Endometrium (tissue), 2 donors: ENCODE data around the gene MNS1.
"Not testable (repeated sequence)": the region's sequence is repeated elsewhere in the genome, so short reads cannot be mapped to it uniquely, and the experiment has no call there.

Experiments used
- FAIRE-seq: peaks from 2 replicates; lab custom pipeline; 2012; peaks lifted over from hg19 to GRCh38; lab: Jason Lieb, UNC
- donor health status: control.
- donor health status: control.

The MNS1 gene

DNA sequence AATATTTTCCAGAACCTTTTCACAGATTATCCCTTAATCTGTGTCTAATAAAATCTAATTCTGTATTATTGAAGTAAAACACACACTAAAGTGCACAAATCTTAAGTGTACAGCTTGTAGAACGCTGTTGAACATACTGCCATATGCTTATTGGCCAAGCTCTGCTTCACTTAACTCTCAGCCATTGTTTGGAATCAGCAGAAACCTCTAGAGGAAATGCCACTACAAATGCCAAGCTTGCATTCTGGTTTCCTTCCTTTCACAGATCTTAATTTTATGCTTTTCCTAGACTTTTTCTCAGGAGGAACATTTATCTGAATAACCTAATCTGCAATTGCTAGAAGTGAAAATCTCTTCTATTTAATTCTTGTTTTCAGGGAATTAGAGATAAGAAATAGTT, 10.1 kb downstream of the MNS1 start:
- no peak for FAIRE-seq

DNA sequence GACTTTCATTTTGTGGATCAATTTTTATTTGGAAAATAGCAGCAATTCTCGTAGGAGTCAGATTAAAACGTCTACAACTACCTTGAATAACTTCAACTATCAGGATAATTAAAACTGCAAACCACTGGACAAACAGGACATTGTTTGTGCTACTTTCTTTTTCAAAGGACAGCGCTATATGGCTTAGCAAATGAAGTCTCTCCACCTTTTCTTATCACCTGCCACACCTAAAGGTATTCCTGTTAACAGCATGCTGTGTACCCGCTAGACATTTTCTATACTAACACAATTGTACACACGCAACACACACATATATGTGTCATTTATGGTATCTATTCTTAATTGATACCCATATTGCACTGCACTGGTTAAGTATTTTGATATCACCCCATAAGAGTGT, 19.2 kb downstream of the MNS1 start:
- no peak for FAIRE-seq

DNA sequence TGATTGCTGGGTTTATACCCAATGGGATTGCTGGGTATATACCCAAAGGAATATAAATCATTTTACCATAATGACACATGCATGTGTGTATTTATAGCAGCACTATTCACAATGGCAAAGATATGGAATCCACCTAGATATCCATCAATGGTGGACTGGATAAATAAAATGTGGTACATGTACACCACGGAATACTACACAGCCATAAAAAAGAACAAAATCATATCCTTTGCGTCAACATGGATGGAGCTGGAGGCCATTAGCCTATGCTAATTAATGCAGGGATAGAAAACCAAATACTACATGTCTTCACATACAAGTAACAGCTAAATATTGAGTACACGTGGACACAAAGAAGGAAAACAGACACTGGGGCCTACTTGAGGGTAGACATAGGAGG, 22.6 kb downstream of the MNS1 start:
- FAIRE-seq = no peak

DNA sequence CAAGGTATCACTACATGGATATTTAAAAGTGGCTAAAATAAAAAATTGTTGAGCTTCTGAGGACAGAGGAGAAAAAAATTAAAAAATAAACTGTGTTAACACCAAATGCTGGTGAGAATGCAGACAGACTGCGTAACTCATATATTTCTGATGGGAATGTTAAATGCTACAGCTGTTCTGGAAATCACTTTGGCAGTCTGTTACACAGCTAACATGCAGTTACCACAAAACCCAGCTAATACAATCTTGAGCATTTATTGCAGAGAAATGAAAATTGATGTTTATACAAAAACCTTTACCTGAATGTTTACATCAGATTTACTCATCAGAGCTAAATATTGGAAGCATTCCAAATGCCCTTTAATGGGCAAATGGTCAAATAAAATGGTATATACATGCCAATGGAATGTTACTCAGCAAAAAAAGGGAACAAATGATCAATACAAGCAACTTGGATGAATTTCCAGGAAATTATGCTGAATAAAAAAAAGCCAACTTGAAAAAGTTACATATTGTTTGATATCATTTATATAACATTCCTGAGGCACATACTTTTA, 24.6 kb downstream of the MNS1 start:
- FAIRE-seq = no peak

DNA sequence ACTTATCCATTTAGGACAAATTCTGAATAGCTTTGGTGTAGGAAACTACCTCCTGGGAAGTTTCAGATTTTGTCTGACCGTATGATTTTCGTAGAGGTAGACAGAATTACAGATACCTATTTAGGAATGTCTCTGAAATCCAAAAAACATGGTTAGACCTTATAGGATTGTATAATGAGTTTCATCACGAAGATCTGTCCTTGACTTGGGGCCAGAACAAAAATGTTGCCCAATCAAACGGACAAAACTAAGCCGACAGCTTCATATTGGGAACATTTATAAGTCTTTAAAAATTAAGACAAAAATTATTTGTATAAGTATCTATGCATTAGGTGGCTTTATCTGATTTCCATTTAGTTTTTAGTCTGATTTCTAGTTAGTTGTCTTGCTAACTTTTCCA, 32.6 kb downstream of the MNS1 start:
- FAIRE-seq = no peak

DNA sequence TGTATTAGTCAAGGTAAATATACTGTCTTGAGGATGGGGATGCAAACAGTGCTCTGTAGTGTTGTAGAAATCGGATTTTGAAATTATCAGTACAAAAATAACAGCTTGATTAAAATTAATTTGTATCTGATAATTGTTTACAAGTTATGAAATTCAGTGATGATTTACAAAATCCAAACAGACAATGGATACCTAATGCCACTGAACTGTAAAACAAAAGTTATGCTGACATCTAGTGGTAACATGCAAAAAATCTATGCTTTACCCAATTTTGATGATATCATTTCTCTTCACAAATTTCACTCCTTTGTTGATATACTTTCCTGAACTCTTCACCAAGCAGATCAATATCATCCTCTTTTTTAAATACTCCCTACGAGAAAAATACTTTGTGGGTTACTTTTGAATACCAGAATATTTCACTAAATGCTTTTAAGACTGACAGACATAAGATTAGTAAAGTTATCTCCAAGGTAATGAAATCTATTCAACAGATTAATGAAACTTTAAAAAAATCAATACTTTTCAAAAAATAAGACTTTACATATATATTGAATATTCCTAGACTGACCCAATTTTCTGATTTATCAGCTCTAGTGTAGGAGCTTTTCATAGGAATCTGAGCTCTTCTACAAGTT, 36.0 kb downstream of the MNS1 start:
- FAIRE-seq = peak; percentile 90

DNA sequence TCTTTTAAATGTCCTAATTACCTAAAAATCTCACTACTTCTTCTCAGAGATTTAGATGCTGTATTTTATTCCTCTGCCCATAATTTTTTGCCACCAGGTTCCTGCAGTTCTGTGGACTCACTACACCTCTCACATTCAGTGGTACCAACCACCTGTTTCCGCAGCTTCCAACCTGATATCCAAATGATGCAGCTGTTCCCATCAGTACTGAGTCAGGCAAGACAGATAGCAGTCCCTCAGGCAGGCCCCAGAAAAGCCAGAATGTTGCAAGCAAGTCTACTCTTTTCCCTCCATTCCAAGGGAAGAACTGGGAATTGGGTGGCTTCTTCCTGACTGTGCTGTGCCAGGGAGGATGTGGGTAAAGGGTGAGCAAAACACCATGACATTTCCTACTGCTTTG, 39.0 kb downstream of the MNS1 start:
- no peak for FAIRE-seq

DNA sequence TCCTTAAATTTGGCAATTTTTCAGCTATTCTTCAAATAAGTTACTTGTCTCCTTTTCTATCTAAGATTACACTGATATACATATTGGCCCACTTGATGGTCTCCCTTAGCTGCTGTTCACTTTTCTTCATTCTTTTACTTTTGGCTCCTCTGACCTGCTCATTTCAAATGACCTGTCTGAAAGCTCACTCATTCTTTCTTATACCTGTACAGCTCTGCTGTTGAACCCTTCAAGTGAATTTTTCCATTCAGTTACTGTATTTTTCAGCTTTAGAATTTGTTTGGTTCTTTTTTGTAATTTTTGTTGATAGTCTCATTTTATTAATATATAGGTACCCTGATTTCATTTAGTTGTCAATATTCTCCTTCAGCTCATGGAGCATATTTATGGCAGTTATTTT, 39.7 kb downstream of the MNS1 start:
- FAIRE-seq = no peak

DNA sequence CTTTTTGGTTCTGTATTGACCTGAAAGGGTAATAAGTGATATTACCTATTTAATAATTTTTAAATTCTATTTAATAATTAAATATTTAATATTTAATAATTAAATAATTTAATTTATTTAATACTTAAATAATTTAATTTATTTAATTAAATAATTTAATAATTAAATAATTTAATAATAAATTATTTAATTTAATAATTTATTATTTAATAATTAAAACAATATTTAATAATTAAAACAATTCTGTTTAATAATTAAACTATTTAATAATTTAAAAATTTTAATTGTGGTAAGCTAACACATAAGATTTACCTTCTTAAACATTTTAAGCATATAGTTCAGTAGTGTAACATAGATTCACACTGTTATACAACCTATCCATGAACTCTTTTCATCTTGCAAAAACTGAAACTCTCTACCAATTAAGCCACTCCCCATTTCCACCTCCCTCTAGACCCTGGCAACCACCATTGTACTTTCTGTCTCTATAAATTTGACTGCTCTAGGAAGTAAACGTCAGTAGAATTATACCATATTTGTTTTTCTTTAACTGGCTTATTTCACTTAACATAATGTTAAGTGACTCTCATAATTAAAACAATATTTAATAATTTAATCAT, 51.7 kb downstream of the MNS1 start:
- peak; percentile 97 for FAIRE-seq

DNA sequence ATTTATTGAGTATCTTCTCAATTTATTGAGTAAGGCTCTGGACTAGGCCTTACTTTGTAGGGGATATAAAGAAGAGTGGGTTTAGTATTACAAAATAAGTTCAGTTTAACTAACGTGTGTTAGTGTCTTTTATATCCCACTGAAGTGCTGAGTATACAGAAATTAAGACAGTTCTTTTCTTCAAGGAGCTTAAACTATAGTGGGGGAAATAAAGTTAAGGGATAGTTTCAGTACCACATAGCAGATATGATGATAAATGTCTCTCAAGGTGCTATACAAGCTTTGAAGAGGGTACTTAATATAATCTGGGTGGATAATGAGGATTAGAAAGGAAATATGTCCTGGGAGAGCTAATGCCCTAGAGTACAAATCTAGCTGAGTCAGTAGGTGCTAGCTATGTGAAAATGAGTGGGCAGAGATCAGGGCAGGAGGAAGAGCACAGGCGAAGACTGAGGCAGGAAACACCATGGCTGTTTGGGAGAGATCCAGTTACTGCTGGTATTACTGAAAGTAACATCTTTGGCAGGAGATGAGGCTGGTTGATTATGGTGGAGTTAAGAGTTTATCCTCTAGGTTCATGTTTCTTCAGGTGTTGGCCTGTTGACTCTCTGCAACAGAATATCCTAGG, 53.7 kb downstream of the MNS1 start:
- FAIRE-seq = no peak

DNA sequence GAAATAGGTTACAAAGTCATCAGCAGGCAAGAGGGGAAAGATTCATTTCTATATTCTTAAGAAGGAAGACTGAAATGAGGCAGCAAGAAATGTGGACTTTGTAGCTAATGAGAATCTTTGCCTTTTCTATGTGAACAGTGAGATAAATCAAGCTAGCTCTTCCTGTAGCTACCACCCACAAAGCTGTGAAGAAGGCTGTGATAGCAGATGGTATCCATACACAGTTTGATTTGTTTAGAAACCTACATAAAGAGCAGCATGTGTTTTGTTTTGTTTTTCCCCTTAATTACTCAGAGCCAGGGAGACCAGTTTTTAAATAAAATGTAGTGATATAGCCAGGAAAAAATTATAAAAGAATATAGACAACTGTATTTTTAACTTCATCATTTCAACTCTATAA, 54.2 kb downstream of the MNS1 start:
- no peak for FAIRE-seq

DNA sequence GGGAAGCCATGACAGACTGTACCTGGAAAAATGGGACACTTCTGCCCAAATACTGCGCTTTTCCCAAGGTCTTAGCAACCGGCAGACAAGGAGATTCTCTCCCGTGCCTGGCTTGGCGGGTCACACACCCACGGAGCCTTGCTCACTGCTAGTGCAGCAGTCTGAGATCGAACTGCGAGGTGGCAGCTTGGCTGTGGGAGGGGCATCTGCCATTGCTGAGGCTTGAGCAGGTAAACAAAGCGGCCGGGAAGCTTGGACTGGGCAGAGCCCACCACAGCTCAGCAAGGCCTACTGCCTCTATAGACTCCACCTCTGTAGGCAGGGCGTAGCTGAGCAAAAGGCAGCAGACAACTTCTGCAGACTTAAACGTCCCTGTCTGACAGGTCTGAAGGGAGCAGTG, 65.7 kb downstream of the MNS1 start:
- FAIRE-seq = not testable (repeated sequence)

DNA sequence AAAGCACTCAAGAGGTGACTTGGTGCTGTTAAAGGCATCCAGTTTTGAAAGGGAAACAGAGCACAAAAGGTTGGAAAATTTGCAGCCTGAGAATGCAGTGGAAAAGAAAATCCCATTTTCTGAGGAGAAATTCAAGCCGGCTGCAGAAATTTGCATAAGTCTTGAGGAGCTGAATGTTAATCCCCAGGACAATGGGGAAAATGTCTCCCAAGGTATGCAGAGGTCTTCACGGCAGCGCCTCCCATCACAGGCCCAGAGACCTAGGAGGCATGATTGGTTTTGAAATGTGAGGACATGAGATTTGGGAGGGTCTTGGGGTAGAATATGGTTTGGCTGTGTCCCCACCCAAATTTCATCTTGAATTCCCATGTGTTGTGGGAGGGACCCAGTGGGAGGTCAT, 67.6 kb downstream of the MNS1 start:
- FAIRE-seq = not testable (repeated sequence)

DNA sequence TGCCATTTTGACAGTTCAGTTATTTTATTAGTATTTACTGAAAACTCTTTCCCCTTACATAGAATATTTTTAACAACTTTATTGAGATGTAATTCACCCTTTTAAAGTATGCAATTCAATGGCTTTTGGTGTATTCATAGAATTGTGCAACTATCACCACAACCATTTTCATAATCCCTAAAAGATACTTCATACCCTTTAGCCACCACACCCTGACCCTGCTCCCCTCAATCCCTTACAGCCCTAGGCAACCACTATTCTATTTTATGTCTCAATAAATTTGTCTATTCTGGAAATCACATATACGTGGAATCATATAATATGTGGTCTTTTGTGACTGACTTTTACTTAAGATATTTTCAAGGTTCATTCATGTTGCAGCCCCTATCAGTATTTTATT, 70.0 kb downstream of the MNS1 start:
- FAIRE-seq = no peak

DNA sequence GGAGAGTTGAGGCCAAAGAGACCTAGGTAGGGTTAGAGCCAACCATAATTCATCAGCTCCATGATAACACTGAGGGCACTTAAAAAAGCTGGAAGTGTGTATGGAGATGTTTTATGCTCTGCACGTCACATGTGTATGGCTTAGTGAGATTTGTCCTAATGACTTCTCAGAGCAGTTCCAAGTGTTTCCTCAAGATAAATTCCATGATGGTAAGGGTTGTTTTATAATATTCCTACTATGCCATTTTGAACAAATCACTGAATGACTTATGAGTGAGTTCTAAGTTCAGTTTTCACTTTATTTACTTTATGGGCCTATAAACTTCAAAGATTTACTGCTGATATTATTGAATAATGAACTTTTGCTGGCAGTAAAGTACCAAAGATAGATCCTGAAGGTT, 71.7 kb downstream of the MNS1 start:
- FAIRE-seq = no peak

DNA sequence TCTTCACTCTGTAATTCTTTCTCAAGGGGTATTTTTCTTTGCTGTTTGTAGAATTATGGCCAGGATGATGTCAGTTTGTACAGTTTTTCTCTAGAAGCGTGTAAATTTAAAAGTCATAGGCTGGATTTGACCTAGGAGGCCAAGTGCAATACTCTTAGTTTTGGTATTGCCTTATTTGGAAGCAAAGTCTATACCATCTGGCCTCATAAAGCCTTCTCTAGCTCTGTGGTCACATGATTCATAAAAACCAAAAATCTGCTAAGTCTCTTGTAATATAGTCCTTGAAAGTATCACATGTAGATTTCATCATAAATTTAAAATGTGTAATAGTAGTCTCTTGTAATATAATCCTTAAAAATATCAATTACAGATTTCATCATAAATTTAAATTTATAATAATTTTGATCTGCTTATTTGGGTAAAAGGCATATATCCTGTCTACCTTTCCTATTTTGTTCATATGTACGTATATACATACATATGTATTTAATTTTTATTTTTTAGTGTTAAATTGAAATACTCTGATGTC, 74.1 kb downstream of the MNS1 start:
- no peak for FAIRE-seq

DNA sequence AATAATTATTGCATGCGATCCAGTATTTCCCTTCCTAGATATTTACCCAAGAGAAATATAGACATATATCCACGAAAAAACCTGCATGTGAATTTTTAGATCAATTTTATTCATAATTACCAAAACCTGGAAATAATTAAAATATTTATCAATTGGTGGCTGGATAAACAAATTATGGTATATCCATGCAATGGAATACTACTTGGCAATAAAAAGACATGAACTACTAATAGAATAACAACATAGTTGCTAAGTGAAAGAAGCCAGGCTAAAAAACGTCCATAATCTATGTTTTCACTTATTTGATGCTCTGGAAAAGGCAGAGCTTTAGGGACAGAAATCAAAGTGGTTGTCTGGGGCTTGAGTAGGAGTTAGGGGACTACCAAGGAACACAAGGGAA, 79.0 kb downstream of the MNS1 start:
- FAIRE-seq = no peak

DNA sequence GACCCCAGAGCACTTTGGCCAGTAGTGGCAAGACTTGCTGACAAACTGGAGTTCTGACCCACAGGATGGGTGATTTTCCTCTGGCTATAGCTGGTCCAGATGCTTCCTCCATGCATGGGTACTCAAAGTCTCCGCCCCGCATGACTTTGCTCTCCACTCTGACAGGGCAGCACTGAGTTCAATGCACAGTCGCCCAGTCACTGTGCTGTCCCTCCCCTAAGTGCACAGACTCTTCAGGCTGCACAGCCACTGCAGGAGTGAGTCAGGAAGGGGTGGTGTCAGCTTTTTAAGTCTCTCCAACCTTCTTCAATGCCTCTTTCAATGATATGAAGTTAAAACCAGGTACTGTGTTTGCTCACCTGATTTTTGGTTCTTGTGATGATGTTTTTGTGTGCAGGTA, 81.9 kb downstream of the MNS1 start:
- no peak for FAIRE-seq
